MM.1S (cell line): ENCODE data around the gene PFDN4.

ENCODE experiments used
- CTCF ChIP-seq: fragments of 300-600 bp; sonication (generic); IDR thresholded peaks from 2 replicates; pipeline ENCODE4 v1.5.1; 2016; ENCODE audit warnings: antibody characterized with exemption, low read length, mixed read lengths
- EZH2 ChIP-seq: fragments of 300-600 bp; sonication (generic); optimal IDR thresholded peaks from 2 replicates; pipeline ENCODE3; 2017; ENCODE audit warnings: low read depth, mild to moderate bottlenecking, antibody characterized with exemption, low read length, mixed read lengths
- EZH2phosphoT487 ChIP-seq: fragments of 300-600 bp; sonication (generic); IDR thresholded peaks from 2 replicates; pipeline ENCODE4 v1.6.1; 2018; ENCODE audit warnings: antibody characterized with exemption, low read length

DNA sequence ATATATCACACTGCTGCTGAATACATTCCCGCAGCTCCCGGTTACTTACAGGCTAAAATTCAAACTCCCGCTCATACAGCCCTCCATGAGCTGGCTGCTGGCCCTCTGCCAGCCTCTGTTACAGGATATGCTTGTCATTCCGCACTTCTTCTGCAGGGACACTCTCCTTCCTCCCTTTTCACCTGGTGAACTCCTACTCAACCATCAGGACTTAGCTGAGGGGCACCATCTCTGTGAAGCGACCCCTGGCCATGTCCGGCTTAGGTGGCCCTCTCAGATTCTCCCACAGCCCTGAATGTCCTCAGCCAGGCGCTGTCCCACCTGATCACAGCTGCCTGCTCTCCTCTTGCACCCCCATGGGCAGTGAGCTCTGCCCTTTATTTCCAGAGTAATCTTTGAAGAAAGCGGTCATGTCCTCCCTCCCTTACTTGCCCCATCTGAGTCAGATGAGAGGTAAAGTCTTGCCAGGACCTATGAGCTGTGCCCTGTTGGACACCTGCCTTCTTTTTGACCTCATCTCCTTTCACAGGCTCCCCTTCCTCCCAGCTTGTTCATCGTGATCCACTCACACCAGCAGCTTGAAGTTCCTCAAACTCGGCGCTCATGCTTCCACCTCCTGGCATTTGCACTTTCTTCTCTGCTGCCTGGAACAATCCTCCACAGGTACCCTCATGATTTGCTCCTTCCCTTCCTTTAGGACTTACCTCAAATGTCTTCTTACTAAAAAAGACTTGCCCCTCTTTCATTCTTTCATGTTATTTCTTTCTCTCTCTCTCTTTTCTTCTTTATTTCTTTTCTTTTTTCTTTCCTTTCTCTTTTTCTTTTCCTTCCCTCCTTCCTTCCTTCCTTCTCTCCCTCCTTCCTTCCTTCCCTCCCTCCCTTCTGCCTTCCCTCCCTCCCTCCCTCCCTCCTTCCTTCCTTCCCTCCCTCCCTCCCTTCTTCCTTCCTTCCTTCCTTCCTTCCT, 39.7 kb upstream of the PFDN4 start:
- TF ChIP-seq CTCF (no peak), EZH2phosphoT487 (no peak), EZH2 (no peak)
